HepG2 (cell line): ENCODE measurements around the gene HTR3C. TPM values are rescaled to one million over a fixed set of nuclear protein-coding genes. Genes with fewer than 3 reads are reported as not detected.

Experiments used
- ATAC-seq: fragments of 200-7000 bp; cut with Tn5 transposase; 3 replicates; pipeline ENCODE4 v1.9.1; 2020; ENCODE audit warnings: mild to moderate bottlenecking, moderate library complexity
- BruUV-seq: library from RNA; stranded (reverse); fragments of 400-500 nt; replicated peaks from 2 replicates; lab custom pipeline; 2021; lab: Mats Ljungman, UMichigan
- CTCF ChIA-PET: fragments of 300-600 bp; formaldehyde crosslinking; extraction: SDS; loops from one replicate; lab custom pipeline; 2021; ENCODE audit warnings: low total read pairs, inconsistent platforms, low intra/inter-chr PET ratio; lab: Yijun Ruan, JAX
- POLR2A ChIA-PET: fragments of 350-600 bp; sonication (Branson Sonifier 250); formaldehyde crosslinking; loops from one replicate; lab custom pipeline; 2020; ENCODE audit warnings: antibody characterized with exemption, inconsistent platforms; lab: Yijun Ruan, JAX
- DNase-seq: peaks from one replicate; pipeline ENCODE4 v3.0.0-alpha.2; 2015; ENCODE audit warnings: low spot score
- FAIRE-seq: peaks from 3 replicates; lab custom pipeline; 2011; peaks lifted over from hg19 to GRCh38; lab: Jason Lieb, UNC
- H2AFZ ChIP-seq: one replicate; pipeline ENCODE4 v1.6.1; 2011; ENCODE audit warnings: low read length, inconsistent platforms
- H3K27ac ChIP-seq: fragments of 300-600 bp; 3 replicates; pipeline ENCODE4 v1.8.0; 2011; ENCODE audit warnings: mixed run types, mild to moderate bottlenecking, mixed read lengths, low read length, inconsistent platforms; ENCODE audit not compliant: insufficient read depth; ENCODE audit errors: extremely low read length
- H3K27me3 ChIP-seq, 2 experiments: fragments of 200-600 bp in 1 of 2; 2 replicates in 1 of 2; 3 replicates in 1 of 2; pipeline versions ENCODE4 v1.6.0 to v1.8.0; 2011; ENCODE audit warnings: low read length in 2 of 2, mild to moderate bottlenecking in 2 of 2, moderate library complexity in 2 of 2, inconsistent platforms in 1 of 2; ENCODE audit not compliant: insufficient read depth in 2 of 2, control insufficient read depth in 1 of 2
- H3K36me3 ChIP-seq, 2 experiments: fragments of 200-600 bp in 1 of 2; replicated peaks in 1 of 2; 2 replicates in 1 of 2; 3 replicates in 1 of 2; pipeline versions ENCODE4 v1.5.1 to v1.8.0; 2011; ENCODE audit warnings: low read length in 2 of 2, inconsistent platforms in 1 of 2; ENCODE audit not compliant: insufficient read depth in 2 of 2, control insufficient read depth in 1 of 2
- H3K4me1 ChIP-seq: 2 replicates; pipeline ENCODE4 v1.5.1; 2012; ENCODE audit warnings: low read length, inconsistent platforms; ENCODE audit not compliant: insufficient read depth
- H3K4me2 ChIP-seq: 2 replicates; pipeline ENCODE4 v1.6.0; 2011; ENCODE audit warnings: low read depth, low read length, inconsistent platforms
- H3K4me3 ChIP-seq, 3 experiments: fragments of 200-600 bp in 1 of 3; sonication (generic), shearing (Covaris generic) in 1 of 3; replicated peaks in 1 of 3; 2 replicates each; pipeline ENCODE4 v1.5.1; 2011 to 2016; ENCODE audit warnings: low read length in 3 of 3, inconsistent platforms in 2 of 3, low read depth in 2 of 3, mild to moderate bottlenecking in 2 of 3, control low read depth in 1 of 3, mixed read lengths in 1 of 3; ENCODE audit not compliant: insufficient read depth in 1 of 3
- H3K79me2 ChIP-seq: one replicate; pipeline ENCODE4 v1.6.1; 2011; ENCODE audit warnings: low read length, inconsistent platforms; ENCODE audit not compliant: insufficient read depth
- H3K9ac ChIP-seq: 2 replicates; pipeline ENCODE4 v1.6.0; 2011; ENCODE audit warnings: mild to moderate bottlenecking, low read depth, low read length, inconsistent platforms; ENCODE audit not compliant: insufficient read depth
- H3K9me3 ChIP-seq: 2 replicates; pipeline ENCODE4 v1.5.1; 2012; ENCODE audit warnings: mild to moderate bottlenecking, low read length
- H4K20me1 ChIP-seq: 2 replicates; pipeline ENCODE4 v1.6.0; 2011; ENCODE audit warnings: inconsistent platforms, mild to moderate bottlenecking, low read length, moderate library complexity; ENCODE audit not compliant: insufficient read depth
- ARID4A ChIP-seq: sonication (generic); formaldehyde crosslinking; IDR thresholded peaks from 2 replicates; pipeline ENCODE4 v1.5.0; 2020; ENCODE audit warnings: mild to moderate bottlenecking, missing genetic modification reagents, borderline replicate concordance
- GZF1 ChIP-seq: sonication (generic); formaldehyde crosslinking; IDR thresholded peaks from 2 replicates; pipeline ENCODE4 v1.5.1; 2020; ENCODE audit warnings: mild to moderate bottlenecking, missing genetic modification reagents
- ISX ChIP-seq: sonication (generic); formaldehyde crosslinking; conservative IDR thresholded peaks from 2 replicates; pipeline ENCODE4 v1.5.0; 2020; ENCODE audit warnings: missing genetic modification reagents
- PAF1 ChIP-seq: IDR thresholded peaks from 2 replicates; pipeline ENCODE4 v1.6.1; 2016; ENCODE audit warnings: missing genetic modification reagents, missing compliant biosample characterization
- PCBP2 ChIP-seq: fragments of 200-400 bp; formaldehyde crosslinking; optimal IDR thresholded peaks from 2 replicates; pipeline ENCODE3; 2018; ENCODE audit warnings: low read length, low read depth; ENCODE audit not compliant: poor library complexity, severe bottlenecking
- RERE ChIP-seq: IDR thresholded peaks from 2 replicates; pipeline ENCODE4 v1.6.1; 2016; ENCODE audit warnings: low read depth, missing genetic modification reagents, missing compliant biosample characterization
- SNAI1 ChIP-seq: sonication (generic); formaldehyde crosslinking; IDR thresholded peaks from 2 replicates; pipeline ENCODE4 v1.5.0; 2020; ENCODE audit warnings: mild to moderate bottlenecking, missing genetic modification reagents, borderline replicate concordance
- SSRP1 ChIP-seq: IDR thresholded peaks from 2 replicates; pipeline ENCODE4 v1.6.1; 2016; ENCODE audit warnings: control low read depth
- ZIK1 ChIP-seq: sonication (generic); formaldehyde crosslinking; IDR thresholded peaks from 2 replicates; pipeline ENCODE4 v1.5.0; 2020; ENCODE audit warnings: mild to moderate bottlenecking, low read depth, missing genetic modification reagents, borderline replicate concordance
- ZNF382 ChIP-seq: sonication (generic); formaldehyde crosslinking; IDR thresholded peaks from 2 replicates; pipeline ENCODE4 v1.5.0; 2020; ENCODE audit warnings: missing genetic modification reagents, mild to moderate bottlenecking, borderline replicate concordance
- ZNF496 ChIP-seq: sonication (generic); formaldehyde crosslinking; IDR thresholded peaks from 2 replicates; pipeline ENCODE4 v1.8.1; 2023; ENCODE audit warnings: mild to moderate bottlenecking, moderate library complexity, missing genetic modification reagents; ENCODE audit not compliant: insufficient replicate concordance
- ZNF644 ChIP-seq: IDR thresholded peaks from 2 replicates; pipeline ENCODE4 v1.6.1; 2016; ENCODE audit warnings: low read depth
- ZNF724P ChIP-seq: sonication (generic); formaldehyde crosslinking; IDR thresholded peaks from 2 replicates; pipeline ENCODE4 v1.8.0; 2022; ENCODE audit warnings: missing genetic modification reagents, borderline replicate concordance
- ZNF776 ChIP-seq: sonication (generic); formaldehyde crosslinking; IDR thresholded peaks from 2 replicates; pipeline ENCODE4 v1.4.0; 2020; ENCODE audit warnings: mild to moderate bottlenecking, missing genetic modification reagents
- WGBS: methylation state at CpG from one replicate; pipeline ENCODE4 v1.1.6; 2017; ENCODE audit warnings: low lambda C conversion rate; 5-methylcytosine and 5-hydroxymethylcytosine counted together
- in situ Hi-C: cut with HindIII; loops from 2 replicates; pipeline ENCODE4 v1.10.0; 2017; ENCODE audit warnings: low pct_unique_long_range_greater_than_20kb; ENCODE audit not compliant: extremely low pct_ligation_motif_present
- intact Hi-C: fragments of 100-400 bp; cut with micrococcal nuclease; formaldehyde crosslinking; loops from one replicate; pipeline ENCODE4 v1.10.0; 2022; ENCODE audit not compliant: unreplicated experiment
- polyA plus RNA-seq, 8 experiments: library from polyadenylated mRNA; depleted of rRNA in 3 of 8; stranded (reverse) in 7 of 8; unstranded in 1 of 8; fragments of >200 nt; fragmentation: Illumina TruSeq in 4 of 8; extraction: Trizol in 4 of 8; gene quantifications; 2 replicates each; pipeline versions ENCODE4 v1.2.1 to v1.2.3, GENCODE V29; 2011 to 2016; ENCODE audit warnings: low read depth in 4 of 8, missing spikeins in 1 of 8, mixed read lengths in 1 of 8; ENCODE audit not compliant: insufficient read depth in 1 of 8
- total RNA-seq, 5 experiments: library from RNA; depleted of rRNA; stranded (reverse); fragments of >200 nt; fragmentation: Illumina TruSeq; extraction: Trizol; gene quantifications; 2 replicates each; pipeline ENCODE4 v1.2.3, GENCODE V29; 2016; ENCODE audit warnings: low read depth in 1 of 5
- TF ChIP-seq, protein P1 (sequence below): sonication (generic); formaldehyde crosslinking; IDR thresholded peaks from 2 replicates; pipeline ENCODE4 v1.8.0; 2022; ENCODE audit warnings: low read depth, missing genetic modification reagents

The HTR3C gene
- total and polyA plus RNA-seq, 2 of the 13 experiments (the other 11 are each of a cell fraction or from before 2014, with no cell fraction given), result not detected

DNA sequence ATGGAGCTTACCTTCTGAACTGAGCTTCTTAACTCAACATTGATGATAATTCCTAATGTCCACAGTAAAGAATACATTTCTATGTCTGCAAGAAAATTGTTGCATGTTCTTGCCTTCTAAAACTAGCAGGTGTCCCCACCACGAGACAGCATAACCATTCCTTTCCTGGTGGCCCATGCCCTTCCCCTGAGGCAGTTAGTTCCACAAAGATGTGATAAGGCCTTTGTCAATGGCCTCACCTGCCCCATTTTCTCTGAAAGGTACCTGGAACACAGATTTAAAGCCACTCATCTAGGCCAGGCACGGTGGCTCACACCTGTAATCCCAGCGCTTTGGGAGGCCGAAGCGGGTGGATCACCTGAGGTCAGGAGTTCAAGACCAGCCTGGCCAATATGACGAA, 23.1 kb downstream of the HTR3C start:
- in situ Hi-C loops, result no loop called here
- Histone ChIP-seq H4K20me1 (no peaks in the 10 kb centered on the region), H3K36me3 (no peaks in the 10 kb centered on the region), H3K4me2 (no peak overlapping the region), H2AFZ (no peak overlapping the region), H3K9ac (no peak overlapping the region), H3K9me3 (no peaks in the 10 kb centered on the region; the same call in 1 of the 2 replicates), H3K4me3 (no peak overlapping the region), H3K79me2 (no peaks in the 10 kb centered on the region), H3K27ac (no peak overlapping the region), H3K27me3 (peaks cover 0 to 3% of the 10 kb centered on the region in 2 experiments; a peak in 1 of 5 replicates), H3K4me1 (no peaks in the 10 kb centered on the region)
- BruUV-seq, result no TSS peak
- WGBS, result 47% methylated on average over 6 of the region's 6 CpGs
- CTCF ChIA-PET, result no interaction called here
- intact Hi-C loops, result no loop called here
- POLR2A ChIA-PET, result no interaction called here
- DNase-seq (no peak), FAIRE-seq (no peak), ATAC-seq (no peak)
- no peak for TF ChIP-seq ZNF776 (CRISPR knock-in tag)
- no peak for TF ChIP-seq ZNF496 (CRISPR knock-in tag)
- TF ChIP-seq ZNF644, result no peak
- no peak for TF ChIP-seq SNAI1 (CRISPR knock-in tag)
- no peak for TF ChIP-seq SSRP1 (CRISPR knock-in tag)
- TF ChIP-seq, protein P1, sequence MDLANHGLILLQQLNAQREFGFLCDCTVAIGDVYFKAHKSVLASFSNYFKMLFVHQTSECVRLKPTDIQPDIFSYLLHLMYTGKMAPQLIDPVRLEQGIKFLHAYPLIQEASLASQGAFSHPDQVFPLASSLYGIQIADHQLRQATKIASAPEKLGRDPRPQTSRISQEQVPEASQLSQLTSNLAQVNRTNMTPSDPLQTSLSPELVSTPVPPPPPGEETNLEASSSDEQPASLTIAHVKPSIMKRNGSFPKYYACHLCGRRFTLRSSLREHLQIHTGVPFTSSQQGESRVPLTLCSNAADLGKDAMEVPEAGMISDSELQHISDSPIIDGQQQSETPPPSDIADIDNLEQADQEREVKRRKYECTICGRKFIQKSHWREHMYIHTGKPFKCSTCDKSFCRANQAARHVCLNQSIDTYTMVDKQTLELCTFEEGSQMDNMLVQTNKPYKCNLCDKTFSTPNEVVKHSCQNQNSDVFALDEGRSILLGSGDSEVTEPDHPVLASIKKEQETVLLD, result no peak
- no peak for TF ChIP-seq ZNF382 (CRISPR knock-in tag)
- no peak for TF ChIP-seq ISX (CRISPR knock-in tag)
- no peak for TF ChIP-seq ZIK1 (CRISPR knock-in tag)
- TF ChIP-seq PAF1, result no peak
- TF ChIP-seq PCBP2, result no peak
- TF ChIP-seq GZF1 (CRISPR knock-in tag), result no peak
- no peak for TF ChIP-seq ZNF724P (CRISPR knock-in tag)
- TF ChIP-seq ARID4A (CRISPR knock-in tag), result no peak
- no peak for TF ChIP-seq RERE (CRISPR knock-in tag)
